Middle frontal gyrus (tissue), 1 donor: Measurements from ENCODE around the gene AEBP2.

Experiments used
- DNase-seq: peaks from one replicate; pipeline ENCODE4 v3.0.0-alpha.2; 2015; ENCODE audit warnings: low spot score; ENCODE audit errors: extremely low spot score

The AEBP2 gene

DNA sequence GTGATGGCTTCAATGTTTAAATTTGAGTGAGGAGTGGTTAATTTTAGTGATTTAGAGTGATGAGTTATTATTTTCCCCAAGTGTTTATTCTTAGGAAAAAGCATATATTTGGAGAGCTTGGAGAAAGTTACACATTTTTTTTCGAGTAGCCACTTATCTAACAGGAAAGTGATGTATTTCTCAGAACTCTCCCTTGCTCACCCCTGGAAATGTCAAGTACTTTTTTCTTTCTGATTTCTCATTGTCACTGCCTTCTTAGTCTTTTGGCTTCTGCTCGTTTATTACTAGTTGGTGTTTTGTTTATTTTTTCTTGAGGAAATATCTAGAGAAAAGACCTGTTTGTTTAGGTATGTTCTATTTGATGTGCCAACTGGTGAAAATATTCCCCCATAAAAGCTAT lies 58.8 kb downstream of the AEBP2 start:
- DNase-seq: no peak

- no peak for DNase-seq
Observed at GRCh38 chr12:19499030-19499429, 59.7 kb downstream of the AEBP2 start.

DNA sequence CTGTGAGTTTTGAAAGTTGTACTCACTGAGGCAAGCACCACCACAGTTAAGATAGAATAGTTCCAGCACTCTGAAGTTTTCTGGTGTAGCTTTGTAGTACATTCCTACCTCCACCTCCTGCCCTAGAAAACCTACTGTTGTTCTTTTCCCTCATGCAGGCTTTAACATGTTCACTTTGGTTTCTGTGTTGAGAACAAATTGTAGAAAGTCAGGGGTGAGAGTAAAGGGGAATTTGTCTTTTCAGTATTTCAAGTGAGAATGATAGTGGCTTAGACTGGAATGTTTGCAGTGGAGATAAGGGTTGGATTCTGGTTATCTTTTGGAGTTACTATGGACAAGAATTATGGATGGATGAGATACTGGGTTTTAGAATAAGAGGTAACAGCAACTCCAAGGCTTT lies 67.2 kb downstream of the AEBP2 start:
- DNase-seq: no peak

DNA sequence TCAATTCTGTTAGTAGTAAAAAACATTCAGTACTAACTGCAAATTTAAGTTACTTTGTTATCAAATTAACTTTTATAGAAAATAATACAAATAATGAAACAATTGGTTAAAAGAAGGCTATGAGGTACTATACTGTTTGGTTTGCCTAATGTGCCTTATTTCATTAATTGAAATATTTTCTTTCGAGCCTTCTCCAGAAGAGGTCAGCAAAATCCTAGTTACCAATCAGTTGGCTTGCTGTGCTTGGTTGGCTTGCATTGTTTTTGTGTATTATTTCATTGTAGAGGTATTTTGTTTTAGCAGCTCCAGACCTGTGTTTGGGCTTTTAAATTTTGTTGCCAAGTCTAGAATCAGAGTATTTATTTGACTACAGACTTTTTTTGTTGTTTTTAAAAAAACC lies 68.5 kb downstream of the AEBP2 start:
- no peak for DNase-seq

- DNase-seq: no peak
Observed at GRCh38 chr12:19510461-19510860, 71.2 kb downstream of the AEBP2 start.

DNA sequence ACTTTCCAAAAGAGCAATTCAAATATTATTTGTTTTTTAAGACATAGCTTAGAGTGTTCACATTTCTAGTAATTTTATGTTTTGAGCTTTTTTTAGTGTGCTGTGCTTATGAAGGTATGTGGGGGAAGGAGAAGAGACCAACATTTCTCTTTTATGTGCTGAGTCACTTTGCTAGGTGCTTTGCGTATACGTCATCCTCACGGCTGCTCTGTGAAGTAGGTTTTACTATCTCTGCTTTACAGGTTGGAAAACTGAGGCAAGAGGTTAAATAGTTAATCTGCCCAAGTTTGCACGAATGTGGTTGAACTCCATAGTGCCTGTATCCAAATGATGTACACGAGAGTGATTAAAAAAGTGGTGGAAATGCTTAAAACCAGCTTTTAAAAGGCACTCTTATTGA lies 75.9 kb downstream of the AEBP2 start:
- DNase-seq: no peak

DNA sequence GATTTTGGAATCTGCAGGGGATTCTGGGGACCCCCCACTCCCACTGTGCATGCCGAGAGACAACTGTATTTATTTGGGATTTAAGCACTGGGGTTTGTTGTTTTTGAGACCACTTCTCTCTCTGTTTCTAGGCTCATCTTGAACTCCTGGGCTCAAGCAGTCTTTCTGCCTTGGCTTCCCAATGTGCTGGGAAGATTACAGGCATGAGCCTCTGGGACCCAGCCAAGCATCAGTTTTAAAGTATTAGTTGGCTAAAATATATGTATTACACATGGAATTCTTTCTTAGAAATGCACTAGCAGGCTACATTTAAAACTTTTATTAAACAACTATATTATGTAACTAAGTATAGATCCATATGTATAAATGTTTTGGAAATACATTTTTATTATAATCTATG lies 78.3 kb downstream of the AEBP2 start:
- no peak for DNase-seq

- DNase-seq: no peak
Observed at GRCh38 chr12:19518209-19518608, 78.9 kb downstream of the AEBP2 start.

DNA sequence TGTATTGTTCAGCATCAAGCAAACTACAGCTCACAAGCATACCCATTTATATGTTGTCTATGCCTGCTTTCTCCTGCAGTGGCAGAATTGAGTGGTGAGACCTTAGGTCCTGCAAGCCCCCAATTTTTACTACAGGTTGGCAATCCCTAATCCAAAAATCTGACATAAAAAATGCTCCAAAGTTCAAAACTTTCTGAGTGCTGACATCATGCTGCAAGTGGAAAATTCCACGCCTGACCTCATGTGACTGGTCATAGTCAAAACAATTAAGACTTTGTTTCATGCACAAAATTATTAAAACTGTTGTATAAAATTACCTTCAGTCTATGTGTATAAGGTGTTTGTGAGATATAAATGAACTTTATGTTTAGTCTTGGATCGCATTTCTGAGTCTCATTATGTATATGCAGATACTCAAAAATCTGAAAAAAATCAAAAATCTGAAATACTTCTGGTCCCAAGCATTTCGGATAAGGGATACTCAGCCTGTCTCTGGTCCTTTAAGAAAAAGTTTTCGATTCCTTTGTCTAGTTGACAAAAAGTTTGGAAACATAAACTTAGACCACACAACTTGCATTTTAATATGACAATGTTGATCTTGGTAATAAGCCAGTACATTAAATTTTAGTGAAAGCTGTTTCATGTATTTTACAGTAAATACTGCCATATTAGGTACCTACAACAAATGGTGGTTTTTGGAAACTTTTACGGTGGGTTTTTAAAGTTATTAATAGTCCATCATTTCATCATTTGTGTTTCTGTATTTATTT lies 81.5 kb downstream of the AEBP2 start:
- no peak for DNase-seq

DNA sequence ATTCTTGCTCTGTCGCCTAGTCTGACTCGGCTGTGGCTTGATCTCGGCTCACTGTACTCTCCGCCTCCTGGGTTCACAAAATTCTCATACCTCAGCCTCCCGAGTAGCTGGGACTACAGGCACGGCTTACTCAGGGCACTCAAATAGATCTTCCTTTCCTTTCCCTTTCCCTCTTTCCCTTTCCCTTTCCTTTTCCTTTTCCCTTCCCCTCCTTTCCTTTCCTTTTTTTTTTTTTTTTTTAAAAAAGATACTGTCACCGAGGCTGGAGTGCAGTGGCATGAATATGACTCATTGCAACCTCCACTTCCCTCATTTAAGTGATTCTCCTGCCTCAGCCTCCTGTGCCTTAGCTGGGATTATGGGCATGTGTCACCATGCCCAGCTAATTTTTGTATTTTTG lies 86.0 kb downstream of the AEBP2 start:
- DNase-seq: no peak

GRCh38 chr12:19527866-19528265 lies 88.6 kb downstream of the AEBP2 start:
- DNase-seq: no peak

GRCh38 chr12:19528750-19529149 lies 89.5 kb downstream of the AEBP2 start:
- DNase-seq: no peak

- no peak for DNase-seq
Observed at GRCh38 chr12:19529951-19530636, 90.8 kb downstream of the AEBP2 start.

GRCh38 chr12:19530637-19531023 lies 91.3 kb downstream of the AEBP2 start:
- no peak for DNase-seq

DNA sequence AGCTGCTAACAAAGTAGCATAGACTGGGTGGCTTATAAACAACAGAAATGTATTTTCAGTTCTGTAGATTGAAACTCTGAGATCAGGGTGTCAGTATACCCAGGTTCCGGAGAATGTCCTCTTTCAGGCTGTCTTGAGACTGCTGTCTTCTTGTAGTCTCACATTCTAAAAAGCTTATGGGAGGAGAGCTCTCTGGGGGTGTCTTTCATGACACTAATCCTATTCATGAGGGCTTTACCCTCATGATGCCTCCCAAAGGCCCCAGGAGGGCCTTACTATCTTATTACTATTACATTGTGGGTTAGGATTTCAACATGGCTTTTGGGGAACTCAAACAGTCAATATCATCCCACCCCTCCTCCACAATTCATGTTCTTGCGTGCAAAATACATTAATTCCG lies 94.3 kb downstream of the AEBP2 start:
- DNase-seq: no peak

DNA sequence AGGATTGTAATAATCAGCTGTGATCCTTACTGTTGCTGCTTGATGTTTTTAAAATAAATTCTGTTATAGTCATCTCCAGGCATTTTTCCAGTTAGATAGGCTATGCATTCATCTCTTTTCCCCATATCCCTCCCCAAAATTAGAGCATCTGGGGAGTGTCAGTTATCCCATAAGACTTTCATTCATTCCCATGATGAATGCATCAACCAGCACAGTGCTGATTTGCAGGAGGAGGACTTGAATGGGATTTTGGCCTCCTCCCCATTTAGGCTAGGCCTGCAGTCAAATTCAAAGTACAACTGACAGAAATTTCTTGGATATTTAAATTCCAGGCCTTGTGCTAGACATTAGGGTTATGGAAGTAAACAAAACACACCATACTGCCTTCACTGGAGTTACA lies 99.8 kb downstream of the AEBP2 start:
- DNase-seq: no peak

GRCh38 chr12:19539836-19540235 lies 100.5 kb downstream of the AEBP2 start:
- no peak for DNase-seq

DNA sequence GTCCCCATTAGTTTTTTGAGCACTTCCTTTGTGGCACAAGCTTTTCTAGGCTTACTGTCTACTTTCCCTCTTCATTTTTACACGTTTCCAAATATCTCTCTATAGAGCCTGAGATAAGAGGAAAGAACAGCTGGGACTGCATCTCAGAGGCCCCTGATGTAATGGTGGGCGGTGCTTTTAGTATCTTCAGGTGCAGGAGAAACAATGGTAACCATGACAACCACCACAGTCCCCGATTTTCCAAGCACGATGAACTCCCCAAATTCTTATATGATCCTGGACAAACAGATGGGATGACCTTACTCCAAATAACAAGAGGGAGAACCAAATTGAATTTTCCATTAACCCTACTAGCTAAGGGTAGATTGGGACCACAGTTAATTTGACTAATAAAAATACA lies 103.3 kb downstream of the AEBP2 start:
- DNase-seq: no peak

DNA sequence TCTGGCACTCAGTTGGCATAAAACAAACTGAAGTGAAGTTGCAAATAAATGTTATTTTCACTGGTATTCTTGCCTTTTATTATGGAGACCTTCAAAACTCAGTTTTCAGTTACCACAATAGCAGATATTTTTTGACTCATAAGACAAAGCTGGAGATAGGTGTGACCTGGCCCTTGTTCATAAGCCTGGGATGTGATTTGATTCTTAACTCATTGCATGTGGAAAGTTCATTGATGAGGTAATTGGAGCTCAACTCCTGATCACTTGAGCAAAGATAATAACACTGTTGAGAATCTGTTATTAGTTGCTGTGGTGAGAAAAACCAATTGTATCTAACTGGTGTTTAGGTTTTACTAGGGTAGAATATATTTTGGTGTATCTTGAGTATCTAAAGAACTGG lies 105.1 kb downstream of the AEBP2 start:
- no peak for DNase-seq

DNA sequence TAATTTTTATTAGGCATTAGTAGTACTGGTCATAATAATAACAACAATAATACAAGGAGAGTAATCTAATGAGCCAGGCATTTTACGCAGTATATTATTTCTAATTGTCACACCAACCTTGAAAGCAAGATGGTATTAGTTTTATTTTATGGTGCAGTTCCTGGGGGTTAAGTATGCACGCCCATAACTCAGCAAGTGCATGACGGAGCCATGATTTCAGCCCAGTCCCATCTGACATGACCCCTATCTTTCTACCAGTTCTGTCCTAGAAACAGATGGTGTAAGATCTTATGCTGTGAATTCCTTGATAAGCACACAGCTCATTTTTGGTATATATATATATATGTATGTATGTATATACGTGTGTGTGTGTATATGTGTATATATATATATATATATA lies 106.0 kb downstream of the AEBP2 start:
- no peak for DNase-seq

- DNase-seq: no peak
Observed at GRCh38 chr12:19546027-19546426, 106.7 kb downstream of the AEBP2 start.

DNA sequence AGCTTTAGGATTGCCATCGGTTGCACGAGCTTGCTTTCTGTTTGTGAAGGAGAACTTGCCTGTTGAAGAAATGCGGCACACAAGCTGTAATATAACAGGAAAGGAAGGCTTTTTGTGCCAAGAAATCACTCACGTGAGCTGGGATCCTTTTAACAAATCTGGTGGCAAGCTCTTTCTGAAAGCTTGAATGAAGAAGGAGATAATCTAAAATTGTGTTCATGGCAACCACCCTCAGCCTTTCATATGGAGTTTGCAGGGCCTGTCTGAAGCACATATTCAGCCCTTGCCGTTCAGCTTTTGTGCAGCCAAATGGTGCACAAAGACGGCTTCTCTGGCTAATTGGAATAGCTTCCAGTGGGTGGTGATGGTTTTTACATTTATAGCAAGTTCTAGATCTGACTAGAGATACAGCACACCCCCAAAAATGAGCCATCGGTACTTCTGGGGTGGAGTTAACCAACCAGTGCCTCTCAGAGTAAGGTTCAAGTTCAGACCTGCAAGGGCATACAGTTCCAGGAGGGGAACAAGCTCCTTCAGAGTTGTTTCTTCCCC lies 107.4 kb downstream of the AEBP2 start:
- DNase-seq: peak; percentile 14

DNA sequence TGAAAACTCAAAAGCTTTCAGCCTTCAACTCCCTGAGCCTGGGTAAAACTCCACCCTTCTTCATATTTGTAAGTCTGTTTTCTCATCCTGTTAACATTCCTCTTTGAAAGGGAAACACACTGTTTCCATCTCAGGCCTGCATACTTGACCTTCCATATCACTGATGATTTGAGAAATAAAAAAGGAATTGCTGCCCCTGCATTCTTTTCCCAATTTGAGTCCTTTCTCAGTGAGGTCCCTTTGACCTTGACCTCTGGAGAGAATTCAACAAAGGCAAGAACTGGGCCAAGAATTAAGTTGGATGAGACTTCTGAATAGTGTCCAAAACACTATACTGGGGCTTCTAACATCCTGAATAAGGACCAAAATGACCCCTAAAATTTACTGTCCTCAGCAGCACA lies 108.0 kb downstream of the AEBP2 start:
- DNase-seq: no peak
